GM12878 (cell line): Measurements from ENCODE around the gene USP2. TPM values are rescaled to one million over a fixed set of nuclear protein-coding genes. Genes with fewer than 3 reads are reported as not detected.

Experiments used
- ATAC-seq: fragments of 200-7000 bp; cut with Tn5 transposase; 3 replicates; pipeline ENCODE4 v1.9.1; 2020; ENCODE audit warnings: mild to moderate bottlenecking, moderate library complexity
- BruUV-seq: library from RNA; stranded (reverse); fragments of 400-500 nt; replicated peaks from 2 replicates; lab custom pipeline; 2021; lab: Mats Ljungman, UMichigan
- CTCF ChIA-PET: fragments of 300-600 bp; sonication (Branson Sonifier 250); formaldehyde crosslinking; extraction: SDS; loops from one replicate; lab custom pipeline; 2021; ENCODE audit warnings: inconsistent platforms; lab: Yijun Ruan, JAX
- POLR2A ChIA-PET: fragments of 350-600 bp; formaldehyde crosslinking; extraction: SDS; loops from one replicate; lab custom pipeline; 2021; ENCODE audit warnings: inconsistent platforms; lab: Charles Lee
- RAD21 ChIA-PET: fragments of 300-600 bp; sonication (Branson Sonifier 250); formaldehyde crosslinking; loops from one replicate; lab custom pipeline; 2023; ENCODE audit warnings: antibody characterized with exemption; ENCODE audit not compliant: unreplicated experiment; lab: Charles Lee
- SMC1A ChIA-PET: fragments of 300-600 bp; sonication (Branson Sonifier 250); formaldehyde crosslinking; loops from one replicate; lab custom pipeline; 2023; ENCODE audit not compliant: unreplicated experiment, uncharacterized antibody; lab: Charles Lee
- DNase-seq: peaks from one replicate; pipeline ENCODE4 v3.0.0-alpha.2; 2011; ENCODE audit warnings: low read depth, low spot score
- FAIRE-seq: peaks from 3 replicates; lab custom pipeline; 2011; peaks lifted over from hg19 to GRCh38; lab: Jason Lieb, UNC
- H2AFZ ChIP-seq: 2 replicates; pipeline ENCODE4 v1.6.0; 2011; ENCODE audit warnings: low read depth, low read length, control low read depth; ENCODE audit not compliant: control insufficient read depth
- H3K27ac ChIP-seq: 2 replicates; pipeline ENCODE4 v1.5.1; 2011; ENCODE audit warnings: control low read depth; ENCODE audit not compliant: control insufficient read depth, insufficient read depth
- H3K27me3 ChIP-seq, 2 experiments: replicated peaks in 1 of 2; 2 replicates each; pipeline versions ENCODE4 v1.6.0 to v1.6.1; 2011; ENCODE audit warnings: low read length in 1 of 2; ENCODE audit not compliant: control insufficient read depth in 2 of 2, insufficient read depth in 2 of 2
- H3K36me3 ChIP-seq, 2 experiments: 2 replicates each; pipeline ENCODE4 v1.5.1; 2011; ENCODE audit warnings: low read length in 1 of 2; ENCODE audit not compliant: control insufficient read depth in 2 of 2, insufficient read depth in 2 of 2
- H3K4me1 ChIP-seq: 2 replicates; pipeline ENCODE4 v1.6.1; 2011; ENCODE audit warnings: mild to moderate bottlenecking, low read length, moderate library complexity, mixed read lengths; ENCODE audit not compliant: control insufficient read depth, insufficient read depth
- H3K4me2 ChIP-seq: 2 replicates; pipeline ENCODE4 v1.6.0; 2011; ENCODE audit warnings: control low read depth; ENCODE audit not compliant: control insufficient read depth, insufficient read depth
- H3K4me3 ChIP-seq: fragments of 200-600 bp; sonication (generic); 2 replicates; pipeline ENCODE4 v1.5.1; 2016
- H3K79me2 ChIP-seq: 2 replicates; pipeline ENCODE4 v1.6.0; 2011; ENCODE audit warnings: low read length; ENCODE audit not compliant: control insufficient read depth, insufficient read depth
- H3K9ac ChIP-seq: 2 replicates; pipeline ENCODE4 v1.8.0; 2011; ENCODE audit warnings: low read length, control low read depth, mixed read lengths; ENCODE audit not compliant: control insufficient read depth, insufficient read depth
- H3K9me3 ChIP-seq: replicated peaks from 3 replicates; pipeline ENCODE4 v1.5.1; 2011; ENCODE audit warnings: mild to moderate bottlenecking, low read length; ENCODE audit not compliant: control insufficient read depth, insufficient read depth
- H4K20me1 ChIP-seq: 2 replicates; pipeline ENCODE4 v1.6.0; 2011; ENCODE audit not compliant: control insufficient read depth, insufficient read depth
- SREBF2 ChIP-seq: IDR thresholded peaks from 2 replicates; pipeline ENCODE4 v1.6.1; 2012; ENCODE audit warnings: mild to moderate bottlenecking, low read length
- ZNF207 ChIP-seq: fragments of 450-650 bp; IDR thresholded peaks from 2 replicates; pipeline ENCODE4 v1.6.1; 2014; ENCODE audit warnings: antibody characterized with exemption, mild to moderate bottlenecking, borderline replicate concordance
- WGBS: methylation state at CpG from one replicate; pipeline ENCODE4 v1.1.6; 2016; ENCODE audit warnings: low lambda C conversion rate; ENCODE audit not compliant: insufficient replicate concordance, insufficient coverage; ENCODE audit errors: missing lambda C conversion rate; 5-methylcytosine and 5-hydroxymethylcytosine counted together
- in situ Hi-C: fragments of 300-500 bp; cut with MboI; formaldehyde crosslinking; loops from 9 replicates; pipeline ENCODE4 v1.14.3; 2018; ENCODE audit warnings: mixed read lengths
- intact Hi-C: fragments of 100-400 bp; cut with micrococcal nuclease; formaldehyde crosslinking; loops from one replicate; pipeline ENCODE4 v1.14.2; 2022; ENCODE audit not compliant: unreplicated experiment
- polyA plus RNA-seq, 11 experiments: library from polyadenylated mRNA; depleted of rRNA in 4 of 11; unstranded in 6 of 11; stranded (reverse) in 5 of 11; fragments of >200 nt; fragmentation: Nextera tagmentation in 4 of 11; fragmentation: Illumina TruSeq in 1 of 11; extraction: Ambion mirVana in 4 of 11; extraction: Trizol in 1 of 11; gene quantifications; 1 replicate in 1 of 11; 2 replicates in 10 of 11; pipeline versions ENCODE4 v1.2.1 to v1.2.3, GENCODE V29; 2011 to 2016; ENCODE audit warnings: inconsistent platforms in 2 of 11, missing spikeins in 2 of 11, low read depth in 1 of 11
- total RNA-seq, 4 experiments: library from RNA; depleted of rRNA in 3 of 4; stranded (reverse); fragments of >200 nt in 3 of 4; fragmentation: Illumina TruSeq in 1 of 4; extraction: Trizol in 1 of 4; gene quantifications; 2 replicates each; pipeline versions ENCODE4 v1.2.1 to v1.2.3, GENCODE V29; 2013 to 2021
- TF ChIP-seq, protein P1 (sequence below): IDR thresholded peaks from 2 replicates; pipeline ENCODE4 v1.6.1; 2012; ENCODE audit warnings: low read depth, low read length, improper control_type of control experiment
- TF ChIP-seq, protein P2 (sequence below): fragments of 450-650 bp; IDR thresholded peaks from 2 replicates; pipeline ENCODE4 v1.6.1; 2016; ENCODE audit warnings: mild to moderate bottlenecking

USP2 gene
- total and polyA plus RNA-seq, 10 of the 15 experiments (the other 5 are each of a cell fraction or from before 2014, with no cell fraction given): 0.03 to 0.13 (median 0.06) TPM; not detected in 4

DNA sequence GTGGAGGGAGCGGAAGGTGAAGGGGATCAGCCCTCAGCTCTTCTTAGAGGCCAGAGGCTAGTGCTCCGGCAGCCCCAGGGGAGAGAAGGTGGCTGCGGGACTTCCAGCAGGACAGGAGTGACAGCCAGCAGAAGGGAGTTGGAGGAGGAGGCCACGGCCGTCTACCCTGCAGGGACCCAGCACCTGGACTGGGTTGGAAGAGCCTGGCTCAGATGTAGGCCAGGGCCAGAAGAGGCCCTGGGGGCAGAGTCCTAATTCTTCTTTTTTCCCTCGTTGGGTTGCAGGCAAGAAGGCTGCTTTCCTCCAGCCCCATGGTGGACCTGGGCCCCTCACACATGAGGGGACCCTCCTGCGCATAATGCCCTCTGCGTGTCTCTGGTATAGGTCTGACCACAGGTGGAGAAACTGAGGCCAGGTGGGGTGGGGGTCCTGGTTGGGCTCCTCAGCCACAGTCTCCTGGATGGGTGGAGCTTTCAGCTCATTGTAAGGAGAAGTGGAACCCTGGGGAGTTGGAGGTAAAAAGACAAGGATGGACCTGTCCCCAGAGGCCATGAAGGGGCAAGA lies 62.3 kb downstream of the USP2 start:
- H4K20me1 ChIP-seq: no peaks in the 10 kb centered on the region
- peak overlapping the region; percentile 34 for H3K9ac ChIP-seq
- H3K4me2 ChIP-seq: peak overlapping the region; percentile 50; the same call in 1 of the 2 replicates
- H3K36me3 ChIP-seq: no peaks in the 10 kb centered on the region
- ChIA-PET RAD21 (interaction anchor here (0.7 to 1.2 kb wide), 4 partner anchors 11 to 252 kb away, joined by 3 to 5 read pairs (median 3); partner anchors contain the start of gene VPS11), SMC1A (interaction anchor here (1.1 to 3.5 kb wide), 2 partner anchors 19 to 113 kb away, joined by 3 to 14 read pairs; partner anchors contain the start of gene CBL), CTCF (interaction anchor here (0.9 to 5.6 kb wide), 7 partner anchors 15 to 150 kb away, joined by 3 to 63 read pairs (median 4); partner anchors contain the start of genes CBL and RNF26)
- peak overlapping the region; percentile 6 for H2AFZ ChIP-seq
- H3K9me3 ChIP-seq: no peaks in the 10 kb centered on the region
- H3K27me3 ChIP-seq: peaks cover 1 to 15% of the 10 kb centered on the region in 2 experiments; a peak in 3 of 4 replicates
- WGBS: 9% methylated on average over 8 of the region's 8 CpGs
- no peak overlapping the region for H3K4me3 ChIP-seq
- H3K27ac ChIP-seq: peak overlapping the region; percentile 58
- intact Hi-C loops (no loop called here), in situ Hi-C loops (no loop called here)
- DNase-seq (no peak), FAIRE-seq (no peak), ATAC-seq (no peak)
- BruUV-seq: TSS peak; percentile 87
- no peaks in the 10 kb centered on the region for H3K79me2 ChIP-seq
- peaks cover 48% of the 10 kb centered on the region for H3K4me1 ChIP-seq
- TF ChIP-seq ZNF207 (no peak), SREBF2 (no peak)
- TF ChIP-seq, protein P1, sequence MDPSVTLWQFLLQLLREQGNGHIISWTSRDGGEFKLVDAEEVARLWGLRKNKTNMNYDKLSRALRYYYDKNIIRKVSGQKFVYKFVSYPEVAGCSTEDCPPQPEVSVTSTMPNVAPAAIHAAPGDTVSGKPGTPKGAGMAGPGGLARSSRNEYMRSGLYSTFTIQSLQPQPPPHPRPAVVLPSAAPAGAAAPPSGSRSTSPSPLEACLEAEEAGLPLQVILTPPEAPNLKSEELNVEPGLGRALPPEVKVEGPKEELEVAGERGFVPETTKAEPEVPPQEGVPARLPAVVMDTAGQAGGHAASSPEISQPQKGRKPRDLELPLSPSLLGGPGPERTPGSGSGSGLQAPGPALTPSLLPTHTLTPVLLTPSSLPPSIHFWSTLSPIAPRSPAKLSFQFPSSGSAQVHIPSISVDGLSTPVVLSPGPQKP: no peak
- TF ChIP-seq, protein P2, sequence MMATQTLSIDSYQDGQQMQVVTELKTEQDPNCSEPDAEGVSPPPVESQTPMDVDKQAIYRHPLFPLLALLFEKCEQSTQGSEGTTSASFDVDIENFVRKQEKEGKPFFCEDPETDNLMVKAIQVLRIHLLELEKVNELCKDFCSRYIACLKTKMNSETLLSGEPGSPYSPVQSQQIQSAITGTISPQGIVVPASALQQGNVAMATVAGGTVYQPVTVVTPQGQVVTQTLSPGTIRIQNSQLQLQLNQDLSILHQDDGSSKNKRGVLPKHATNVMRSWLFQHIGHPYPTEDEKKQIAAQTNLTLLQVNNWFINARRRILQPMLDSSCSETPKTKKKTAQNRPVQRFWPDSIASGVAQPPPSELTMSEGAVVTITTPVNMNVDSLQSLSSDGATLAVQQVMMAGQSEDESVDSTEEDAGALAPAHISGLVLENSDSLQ: 0 out of 2 replicates have a peak, but pooled peaks have one; percentile 3
- TF ChIP-seq, all 136 proteins: peak for 1
- POLR2A ChIA-PET: interaction anchor here (0.8 to 1.7 kb wide), 9 partner anchors 9 to 198 kb away, joined by 3 to 7 read pairs (median 3); partner anchors contain the start of genes HINFP and RNF26
